Measurements from ENCODE around the gene ZSCAN12. TPM values are rescaled to one million over a fixed set of nuclear protein-coding genes. Genes with fewer than 3 reads are reported as not detected.

Gene ZSCAN12
- total and polyA plus RNA-seq, 3 experiments from 2014 or later: 2.2 to 4.4 (median 4.3) TPM

GRCh38 chr6:28436404-28436803 lies 36.9 kb upstream of the ZSCAN12 start:
- H3K27ac ChIP-seq (ENCODE audit: low read depth, low read length): no peak overlapping the region
- Mint-ChIP-seq H3K27me3 (peaks cover 10 to 37% of the 10 kb centered on the region in 2 donors), H3K4me3 (no peak overlapping the region), H3K9me3 (no peaks in the 10 kb centered on the region), H3K36me3 (peaks cover 0 to 5% (median 0%) of the 10 kb centered on the region in 3 donors), H3K4me1 (no peaks in the 10 kb centered on the region), H3K27ac (no peak overlapping the region)
- H3K27me3 ChIP-seq (ENCODE audit: insufficient read depth, low read length, poor library complexity, severe bottlenecking): peaks cover 4% of the 10 kb centered on the region
- no peak for DNase-seq
- H3K9me3 ChIP-seq (ENCODE audit: low read length): no peaks in the 10 kb centered on the region
- CTCF ChIA-PET: no interaction called here
- H3K4me1 ChIP-seq (ENCODE audit: insufficient read depth, low read length): no peaks in the 10 kb centered on the region
- no peak overlapping the region for H3K4me3 ChIP-seq (ENCODE audit: low read length)
- H3K36me3 ChIP-seq (ENCODE audit: insufficient read depth, low read length): no peaks in the 10 kb centered on the region
- POLR2A ChIA-PET: no interaction called here

- no peak overlapping the region for H3K4me3 Mint-ChIP-seq
- H3K4me1 Mint-ChIP-seq: no peaks in the 10 kb centered on the region
- H3K27ac Mint-ChIP-seq: no peak overlapping the region
- no peak for DNase-seq
- Histone ChIP-seq H3K27me3 (ENCODE audit: insufficient read depth, low read length, poor library complexity, severe bottlenecking) (peaks cover 4% of the 10 kb centered on the region), H3K4me3 (ENCODE audit: low read length) (no peak overlapping the region), H3K9me3 (ENCODE audit: low read length) (no peaks in the 10 kb centered on the region), H3K36me3 (ENCODE audit: insufficient read depth, low read length) (no peaks in the 10 kb centered on the region), H3K4me1 (ENCODE audit: insufficient read depth, low read length) (no peaks in the 10 kb centered on the region), H3K27ac (ENCODE audit: low read depth, low read length) (no peak overlapping the region)
- no peaks in the 10 kb centered on the region for H3K36me3 Mint-ChIP-seq
- no peaks in the 10 kb centered on the region for H3K9me3 Mint-ChIP-seq
- POLR2A ChIA-PET: no interaction called here
- peaks cover 5 to 64% of the 10 kb centered on the region in 2 donors for H3K27me3 Mint-ChIP-seq
- CTCF ChIA-PET: no interaction called here
Measured at GRCh38 chr6:28433119-28433518, 33.6 kb upstream of the ZSCAN12 start.

- no peaks in the 10 kb centered on the region for H3K4me1 ChIP-seq (ENCODE audit: insufficient read depth, low read length)
- H3K27me3 Mint-ChIP-seq: peaks cover under 1 to 59% of the 10 kb centered on the region in 2 donors
- no peak overlapping the region for H3K4me3 ChIP-seq (ENCODE audit: low read length)
- no peaks in the 10 kb centered on the region for H3K9me3 ChIP-seq (ENCODE audit: low read length)
- H3K27ac ChIP-seq (ENCODE audit: low read depth, low read length): no peak overlapping the region
- no peak for DNase-seq
- H3K27ac Mint-ChIP-seq: no peak overlapping the region
- no peaks in the 10 kb centered on the region for H3K36me3 ChIP-seq (ENCODE audit: insufficient read depth, low read length)
- peaks cover 0 to 6% (median 5%) of the 10 kb centered on the region in 3 donors for H3K4me1 Mint-ChIP-seq
- H3K36me3 Mint-ChIP-seq: no peaks in the 10 kb centered on the region
- no peaks in the 10 kb centered on the region for H3K27me3 ChIP-seq (ENCODE audit: insufficient read depth, low read length, poor library complexity, severe bottlenecking)
- H3K4me3 Mint-ChIP-seq: no peak overlapping the region
- ChIA-PET POLR2A (no interaction called here), CTCF (no interaction called here)
- no peaks in the 10 kb centered on the region for H3K9me3 Mint-ChIP-seq
Measured at GRCh38 chr6:28429781-28430180, 30.2 kb upstream of the ZSCAN12 start.

GRCh38 chr6:28425944-28426541 lies 26.5 kb upstream of the ZSCAN12 start:
- no peaks in the 10 kb centered on the region for H3K9me3 Mint-ChIP-seq
- H3K27me3 Mint-ChIP-seq: peaks cover 3 to 59% of the 10 kb centered on the region in 2 donors
- DNase-seq: peak in 1 of 5 donors; percentile 11
- peaks cover 0 to 6% (median 5%) of the 10 kb centered on the region in 3 donors for H3K4me1 Mint-ChIP-seq
- CTCF ChIA-PET: no interaction called here
- no peak overlapping the region for H3K27ac Mint-ChIP-seq
- Histone ChIP-seq H3K9me3 (ENCODE audit: low read length) (no peaks in the 10 kb centered on the region), H3K27ac (ENCODE audit: low read depth, low read length) (no peak overlapping the region), H3K36me3 (ENCODE audit: insufficient read depth, low read length) (no peaks in the 10 kb centered on the region), H3K27me3 (ENCODE audit: insufficient read depth, low read length, poor library complexity, severe bottlenecking) (no peaks in the 10 kb centered on the region), H3K4me1 (ENCODE audit: insufficient read depth, low read length) (no peaks in the 10 kb centered on the region), H3K4me3 (ENCODE audit: low read length) (no peak overlapping the region)
- POLR2A ChIA-PET: no interaction called here
- H3K4me3 Mint-ChIP-seq: no peak overlapping the region
- no peaks in the 10 kb centered on the region for H3K36me3 Mint-ChIP-seq

GRCh38 chr6:28424163-28424562 lies 24.6 kb upstream of the ZSCAN12 start:
- H3K27me3 Mint-ChIP-seq: peaks cover 3 to 61% of the 10 kb centered on the region in 2 donors
- no peak for DNase-seq
- H3K9me3 ChIP-seq (ENCODE audit: low read length): no peaks in the 10 kb centered on the region
- no peaks in the 10 kb centered on the region for H3K36me3 ChIP-seq (ENCODE audit: insufficient read depth, low read length)
- ChIA-PET POLR2A (no interaction called here), CTCF (no interaction called here)
- H3K4me1 Mint-ChIP-seq: peaks cover 0 to 6% (median 5%) of the 10 kb centered on the region in 3 donors
- no peak overlapping the region for H3K4me3 Mint-ChIP-seq
- H3K9me3 Mint-ChIP-seq: no peaks in the 10 kb centered on the region
- H3K4me3 ChIP-seq (ENCODE audit: low read length): no peak overlapping the region
- no peaks in the 10 kb centered on the region for H3K4me1 ChIP-seq (ENCODE audit: insufficient read depth, low read length)
- no peak overlapping the region for H3K27ac ChIP-seq (ENCODE audit: low read depth, low read length)
- no peaks in the 10 kb centered on the region for H3K36me3 Mint-ChIP-seq
- H3K27me3 ChIP-seq (ENCODE audit: insufficient read depth, low read length, poor library complexity, severe bottlenecking): no peaks in the 10 kb centered on the region
- H3K27ac Mint-ChIP-seq: no peak overlapping the region

GRCh38 chr6:28423546-28423945 lies 24.0 kb upstream of the ZSCAN12 start:
- ChIA-PET POLR2A (no interaction called here), CTCF (no interaction called here)

GRCh38 chr6:28413681-28414080 lies 14.1 kb upstream of the ZSCAN12 start:
- Mint-ChIP-seq H3K27me3 (peaks cover 15 to 50% of the 10 kb centered on the region in 2 donors), H3K4me3 (no peak overlapping the region), H3K36me3 (no peaks in the 10 kb centered on the region), H3K4me1 (no peaks in the 10 kb centered on the region), H3K9me3 (peaks cover 0 to 2% (median 0%) of the 10 kb centered on the region in 5 donors), H3K27ac (no peak overlapping the region)
- no peaks in the 10 kb centered on the region for H3K36me3 ChIP-seq (ENCODE audit: insufficient read depth, low read length)
- no peak overlapping the region for H3K27ac ChIP-seq (ENCODE audit: low read depth, low read length)
- H3K4me1 ChIP-seq (ENCODE audit: insufficient read depth, low read length): no peaks in the 10 kb centered on the region
- no peaks in the 10 kb centered on the region for H3K27me3 ChIP-seq (ENCODE audit: insufficient read depth, low read length, poor library complexity, severe bottlenecking)
- ChIA-PET POLR2A (no interaction called here), CTCF (no interaction called here)
- no peaks in the 10 kb centered on the region for H3K9me3 ChIP-seq (ENCODE audit: low read length)
- DNase-seq: no peak
- H3K4me3 ChIP-seq (ENCODE audit: low read length): no peak overlapping the region

More at GRCh38 chr6:28423546-28423945, 24.0 kb upstream of the ZSCAN12 start:
- Mint-ChIP-seq H3K27ac (no peak overlapping the region), H3K36me3 (no peaks in the 10 kb centered on the region), H3K9me3 (no peaks in the 10 kb centered on the region), H3K27me3 (peaks cover 3 to 61% of the 10 kb centered on the region in 2 donors), H3K4me1 (peaks cover 0 to 6% (median 5%) of the 10 kb centered on the region in 3 donors), H3K4me3 (no peak overlapping the region)
- no peaks in the 10 kb centered on the region for H3K36me3 ChIP-seq (ENCODE audit: insufficient read depth, low read length)
- no peaks in the 10 kb centered on the region for H3K9me3 ChIP-seq (ENCODE audit: low read length)
- DNase-seq: no peak
- no peak overlapping the region for H3K27ac ChIP-seq (ENCODE audit: low read depth, low read length)
- no peaks in the 10 kb centered on the region for H3K4me1 ChIP-seq (ENCODE audit: insufficient read depth, low read length)
- H3K27me3 ChIP-seq (ENCODE audit: insufficient read depth, low read length, poor library complexity, severe bottlenecking): no peaks in the 10 kb centered on the region
- H3K4me3 ChIP-seq (ENCODE audit: low read length): no peak overlapping the region

GRCh38 chr6:28410767-28411166 lies 11.2 kb upstream of the ZSCAN12 start:
- Mint-ChIP-seq H3K4me1 (no peaks in the 10 kb centered on the region), H3K27ac (no peak overlapping the region), H3K9me3 (peaks cover 0 to 2% (median 0%) of the 10 kb centered on the region in 5 donors), H3K4me3 (no peak overlapping the region), H3K27me3 (peaks cover 19 to 68% of the 10 kb centered on the region in 2 donors), H3K36me3 (no peaks in the 10 kb centered on the region)
- POLR2A ChIA-PET: interaction anchor here (0.6 kb wide), 1 partner anchor 476 kb away, joined by 5 read pairs; no protein-coding TSS in a partner anchor
- no peaks in the 10 kb centered on the region for H3K4me1 ChIP-seq (ENCODE audit: insufficient read depth, low read length)
- no peaks in the 10 kb centered on the region for H3K9me3 ChIP-seq (ENCODE audit: low read length)
- H3K27ac ChIP-seq (ENCODE audit: low read depth, low read length): no peak overlapping the region
- no peak overlapping the region for H3K4me3 ChIP-seq (ENCODE audit: low read length)
- DNase-seq: no peak
- CTCF ChIA-PET: no interaction called here
- H3K36me3 ChIP-seq (ENCODE audit: insufficient read depth, low read length): no peaks in the 10 kb centered on the region
- no peaks in the 10 kb centered on the region for H3K27me3 ChIP-seq (ENCODE audit: insufficient read depth, low read length, poor library complexity, severe bottlenecking)

All from CD8-positive, alpha-beta memory T cell (primary cell).